Measurements from ENCODE around the gene AMPD2. TPM values are rescaled to one million over a fixed set of nuclear protein-coding genes. Genes with fewer than 3 reads are reported as not detected.

AMPD2 gene
- total and polyA plus RNA-seq, 2 donors from 2014 or later: 21.1 to 55.3 TPM

Other genes with a start within 250 kb of the AMPD2 start
- gene SORT1, start 221.9 kb upstream of the AMPD2 start, total RNA-seq: 169 TPM
- 33.5 TPM for gene SORT1, start 221.9 kb upstream of the AMPD2 start, polyA plus RNA-seq (ENCODE audit: insufficient read depth, low read depth, low replicate concordance)
- 71.4 TPM for gene PSMA5, start 193.4 kb upstream of the AMPD2 start, total RNA-seq
- gene PSMA5, start 193.4 kb upstream of the AMPD2 start, polyA plus RNA-seq (ENCODE audit: insufficient read depth, low read depth, low replicate concordance): 91.1 TPM
- gene SYPL2, start 153.3 kb upstream of the AMPD2 start, total RNA-seq: 6.7 TPM
- gene SYPL2, start 153.3 kb upstream of the AMPD2 start, polyA plus RNA-seq (ENCODE audit: insufficient read depth, low read depth, low replicate concordance): 9.8 TPM
- gene ATXN7L2, start 135.9 kb upstream of the AMPD2 start, total RNA-seq: 7.3 TPM
- gene ATXN7L2, start 135.9 kb upstream of the AMPD2 start, polyA plus RNA-seq (ENCODE audit: insufficient read depth, low read depth, low replicate concordance): 5.7 TPM
- 18.0 TPM for gene CYB561D1, start 125.7 kb upstream of the AMPD2 start, total RNA-seq
- 5.2 TPM for gene CYB561D1, start 125.7 kb upstream of the AMPD2 start, polyA plus RNA-seq (ENCODE audit: insufficient read depth, low read depth, low replicate concordance)
- gene AMIGO1, start 110.1 kb upstream of the AMPD2 start, total RNA-seq: 8.5 TPM
- gene AMIGO1, start 110.1 kb upstream of the AMPD2 start, polyA plus RNA-seq (ENCODE audit: insufficient read depth, low read depth, low replicate concordance): 5.1 TPM
- not detected for gene GPR61, start 80.0 kb upstream of the AMPD2 start, total RNA-seq
- not detected for gene GPR61, start 80.0 kb upstream of the AMPD2 start, polyA plus RNA-seq (ENCODE audit: insufficient read depth, low read depth, low replicate concordance)
- gene GNAI3, start 71.2 kb upstream of the AMPD2 start, total RNA-seq: 8.0 TPM
- 4.2 TPM for gene GNAI3, start 71.2 kb upstream of the AMPD2 start, polyA plus RNA-seq (ENCODE audit: insufficient read depth, low read depth, low replicate concordance)
- not detected for gene GNAT2, start 221 bp upstream of the AMPD2 start, total RNA-seq
- gene GNAT2, start 221 bp upstream of the AMPD2 start, polyA plus RNA-seq (ENCODE audit: insufficient read depth, low read depth, low replicate concordance): not detected
- 34.0 TPM for gene GSTM4, start 36.3 kb downstream of the AMPD2 start, total RNA-seq
- 117 TPM for gene GSTM4, start 36.3 kb downstream of the AMPD2 start, polyA plus RNA-seq (ENCODE audit: insufficient read depth, low read depth, low replicate concordance)
- 47.1 TPM for gene GSTM2, start 48.2 kb downstream of the AMPD2 start, total RNA-seq
- 116 TPM for gene GSTM2, start 48.2 kb downstream of the AMPD2 start, polyA plus RNA-seq (ENCODE audit: insufficient read depth, low read depth, low replicate concordance)
- not detected for gene GSTM1, start 68.0 kb downstream of the AMPD2 start, total RNA-seq
- gene GSTM1, start 68.0 kb downstream of the AMPD2 start, polyA plus RNA-seq (ENCODE audit: insufficient read depth, low read depth, low replicate concordance): 61.2 TPM
- gene GSTM5, start 92.4 kb downstream of the AMPD2 start, total RNA-seq: 4.2 TPM
- gene GSTM5, start 92.4 kb downstream of the AMPD2 start, polyA plus RNA-seq (ENCODE audit: insufficient read depth, low read depth, low replicate concordance): 9.1 TPM
- 54.7 TPM for gene GSTM3, start 121.2 kb downstream of the AMPD2 start, total RNA-seq
- gene GSTM3, start 121.2 kb downstream of the AMPD2 start, polyA plus RNA-seq (ENCODE audit: insufficient read depth, low read depth, low replicate concordance): 405 TPM
- 1.8 TPM for gene EPS8L3, start 144.1 kb downstream of the AMPD2 start, total RNA-seq
- gene EPS8L3, start 144.1 kb downstream of the AMPD2 start, polyA plus RNA-seq (ENCODE audit: insufficient read depth, low read depth, low replicate concordance): not detected